ENCODE results near the gene TSHZ2.
"Not testable (repeated sequence)": the region's sequence is repeated elsewhere in the genome, so short reads cannot be mapped to it uniquely, and the experiment has no call there.

Gene TSHZ2

DNA sequence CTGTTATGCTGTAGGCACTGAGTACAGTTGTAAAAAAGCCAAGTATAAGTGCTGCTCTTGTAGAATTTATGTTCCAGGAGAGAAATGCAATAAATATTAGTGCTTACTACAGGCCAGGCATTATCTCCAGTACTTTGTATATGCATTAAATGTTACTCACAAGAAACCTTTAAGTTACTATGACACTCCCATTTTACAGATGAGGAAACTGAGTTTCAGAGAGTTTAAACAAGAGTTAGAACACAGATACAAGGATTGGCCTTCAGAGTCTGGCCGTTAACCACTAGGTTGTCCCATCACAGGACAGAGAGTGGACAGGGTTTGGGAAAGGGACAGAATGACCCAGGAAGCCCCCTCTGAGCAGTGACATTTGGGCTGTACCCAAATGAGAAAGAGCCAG is 347.0 kb downstream of the TSHZ2 start:
- DNase-seq (ENCODE audit: low spot score): no peak

- no peak for DNase-seq (ENCODE audit: low spot score)
Observed at GRCh38 chr20:53319716-53320115, 347.6 kb downstream of the TSHZ2 start.

GRCh38 chr20:53320701-53321100 is 348.5 kb downstream of the TSHZ2 start:
- DNase-seq (ENCODE audit: low spot score): no peak

DNA sequence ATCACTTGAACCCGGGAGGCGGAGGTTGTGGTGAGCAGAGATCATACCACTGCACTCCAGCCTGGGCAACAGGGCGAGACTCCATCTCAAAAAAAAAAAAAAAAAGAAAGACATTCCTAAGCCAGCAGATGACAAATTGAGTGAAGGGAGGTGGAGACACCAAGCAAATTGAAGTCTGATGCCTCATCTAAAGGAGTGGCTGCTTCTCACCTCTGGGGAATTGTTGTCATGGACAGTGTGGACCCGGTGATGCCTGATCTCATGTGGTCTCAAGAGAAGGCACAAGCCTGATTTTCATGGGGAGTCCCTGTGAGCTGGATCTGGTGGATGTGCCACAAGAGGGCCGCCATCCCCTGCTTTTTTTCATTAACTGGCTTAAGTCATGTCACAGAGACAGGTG is 349.4 kb downstream of the TSHZ2 start:
- DNase-seq (ENCODE audit: low spot score): no peak

GRCh38 chr20:53322651-53323050 is 350.5 kb downstream of the TSHZ2 start:
- DNase-seq (ENCODE audit: low spot score): no peak

DNA sequence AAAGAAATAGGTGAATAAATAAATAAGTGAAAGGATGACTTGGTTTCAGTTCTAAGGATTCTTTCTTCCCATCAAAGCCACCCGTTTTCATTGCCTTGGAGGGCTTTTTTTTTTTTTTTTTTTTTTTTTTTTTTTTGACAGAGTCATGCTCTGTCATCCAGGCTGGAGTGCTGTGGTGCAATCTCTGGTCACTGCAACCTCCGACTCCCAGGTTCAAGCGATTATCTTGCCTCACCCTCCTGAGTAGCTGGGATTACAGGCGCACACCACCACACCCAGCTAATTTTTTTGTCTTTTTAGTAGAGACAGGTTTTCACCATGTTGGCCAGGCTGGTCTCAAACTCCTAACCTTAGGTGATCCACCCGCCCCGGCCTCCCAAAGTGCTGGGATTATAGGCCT is 351.3 kb downstream of the TSHZ2 start:
- not testable (repeated sequence) for DNase-seq (ENCODE audit: low spot score)

DNA sequence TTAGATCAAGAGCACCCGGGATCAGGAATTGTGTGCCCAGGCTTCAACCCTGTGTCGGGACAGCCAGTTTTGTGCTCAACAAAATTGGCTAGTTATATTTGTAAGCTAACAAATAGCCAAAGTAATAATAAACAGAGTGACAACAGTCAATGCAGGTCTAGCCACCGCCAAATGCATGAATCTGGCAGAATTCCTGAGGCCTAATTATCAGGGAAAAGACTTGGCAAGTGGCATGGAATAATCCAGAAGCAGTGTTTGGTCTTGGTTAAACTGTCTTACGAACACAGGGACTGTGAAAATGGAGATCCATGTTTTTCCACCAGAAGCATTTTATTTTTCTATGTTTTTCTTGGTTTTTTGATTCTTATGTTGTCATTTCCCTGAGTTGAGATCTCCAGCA is 352.7 kb downstream of the TSHZ2 start:
- no peak for DNase-seq (ENCODE audit: low spot score)

- DNase-seq (ENCODE audit: low spot score): peak; percentile 53
Observed at GRCh38 chr20:53328961-53329360, 356.8 kb downstream of the TSHZ2 start.

- DNase-seq (ENCODE audit: low spot score): no peak
Observed at GRCh38 chr20:53329781-53330180, 357.6 kb downstream of the TSHZ2 start.

DNA sequence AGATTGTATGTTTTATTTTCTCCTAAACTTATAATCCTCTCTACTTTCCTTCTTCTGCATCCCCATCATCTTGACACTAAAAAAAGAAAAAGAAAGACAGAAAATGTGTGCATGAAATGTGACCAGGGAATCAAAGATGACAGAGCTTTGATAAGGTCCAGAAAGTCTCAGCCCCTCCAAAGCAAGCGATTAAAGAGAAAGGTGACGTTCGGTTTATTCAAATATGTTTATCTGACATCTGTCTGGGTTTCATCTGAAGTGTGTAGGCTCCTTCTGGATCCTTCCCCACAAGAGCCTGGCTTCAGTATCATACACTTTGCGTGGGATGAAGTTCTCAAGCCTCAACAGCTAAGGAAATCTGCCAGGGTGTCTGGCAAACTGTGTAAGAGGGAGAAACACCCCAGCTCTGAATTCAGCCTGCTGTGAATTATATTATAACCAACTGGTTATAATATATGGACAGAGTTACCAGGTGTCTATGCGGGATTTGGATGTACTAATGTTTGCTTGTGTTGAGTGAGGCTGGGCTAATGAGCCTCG is 358.5 kb downstream of the TSHZ2 start:
- peak; percentile 52 for DNase-seq (ENCODE audit: low spot score)

DNA sequence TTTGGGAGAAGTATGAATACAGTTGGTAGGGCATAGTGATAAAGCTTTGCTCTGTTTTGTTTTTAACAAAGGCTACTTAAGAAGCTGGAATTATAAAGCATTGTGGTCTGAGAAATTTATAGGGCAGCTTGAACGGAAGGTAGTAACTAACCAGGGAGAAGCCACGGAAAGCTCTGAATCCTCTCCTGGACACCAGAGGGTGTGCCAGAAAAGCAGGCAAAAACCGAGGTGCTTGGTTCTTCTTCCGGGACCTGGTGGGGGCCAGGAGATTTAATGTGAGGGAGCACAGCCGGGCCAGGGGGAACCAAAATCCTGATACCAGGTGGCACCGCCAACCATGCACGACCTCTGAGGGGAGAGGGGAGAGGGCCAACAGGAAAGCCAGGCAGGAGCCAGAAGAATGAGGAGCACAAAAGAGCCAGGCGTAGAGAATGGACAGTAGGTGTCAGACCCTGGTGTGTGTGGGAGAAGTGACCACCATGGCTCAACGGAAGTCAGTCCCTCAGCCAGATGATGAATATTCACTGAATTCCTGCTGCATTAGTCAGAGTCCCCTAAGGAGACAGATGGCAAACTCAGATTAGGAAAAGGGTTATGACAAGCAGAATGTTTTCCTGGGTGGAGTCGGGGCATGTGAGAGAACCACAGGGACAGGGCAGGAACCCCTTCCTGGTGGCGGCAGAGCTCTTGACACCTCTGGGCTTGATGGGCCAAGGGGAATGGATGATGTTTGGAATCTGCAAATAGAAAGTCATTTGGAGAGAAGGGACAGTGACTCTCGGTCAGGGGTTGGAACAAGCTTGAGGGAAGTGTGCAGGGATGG is 359.2 kb downstream of the TSHZ2 start:
- DNase-seq (ENCODE audit: low spot score): peak; percentile 81

DNA sequence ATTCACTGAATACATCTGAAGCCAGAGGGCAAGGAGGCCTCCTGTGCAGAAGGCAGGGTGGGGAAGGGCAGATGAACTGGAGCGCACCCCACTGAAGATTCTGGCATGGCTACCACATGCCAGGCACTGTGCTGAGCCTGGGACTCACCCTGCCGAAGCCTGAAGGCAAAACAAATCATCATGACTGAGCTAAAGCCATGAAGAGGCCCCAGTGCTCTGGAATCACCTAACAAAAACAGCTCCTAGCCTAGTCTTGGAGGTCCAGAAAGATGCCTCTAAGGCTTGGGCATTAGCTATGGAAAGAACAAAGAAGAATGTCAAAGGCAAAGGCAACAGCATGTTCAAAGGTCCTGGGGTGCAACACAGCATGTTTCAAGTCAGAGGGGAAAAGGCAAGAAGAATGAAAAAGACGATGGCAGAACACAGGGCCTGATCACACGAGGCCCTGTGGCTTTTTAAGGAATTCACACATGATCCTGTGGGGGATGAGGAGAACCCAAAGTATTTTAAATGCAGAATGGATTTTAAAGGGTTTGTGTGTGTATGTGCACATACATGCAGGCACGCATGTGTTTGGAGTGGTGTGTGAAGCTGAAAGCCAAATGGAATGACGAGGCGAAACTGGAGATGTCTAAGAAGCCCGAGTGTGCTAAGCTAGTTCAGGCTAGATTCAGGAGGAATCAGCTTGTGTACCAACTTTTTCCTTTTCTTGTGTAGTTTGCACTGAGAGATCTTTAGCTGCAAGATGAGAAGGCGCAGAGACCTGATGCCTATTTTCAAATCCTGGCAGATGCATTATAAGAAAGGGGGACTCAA is 360.1 kb downstream of the TSHZ2 start:
- DNase-seq (ENCODE audit: low spot score): no peak

DNA sequence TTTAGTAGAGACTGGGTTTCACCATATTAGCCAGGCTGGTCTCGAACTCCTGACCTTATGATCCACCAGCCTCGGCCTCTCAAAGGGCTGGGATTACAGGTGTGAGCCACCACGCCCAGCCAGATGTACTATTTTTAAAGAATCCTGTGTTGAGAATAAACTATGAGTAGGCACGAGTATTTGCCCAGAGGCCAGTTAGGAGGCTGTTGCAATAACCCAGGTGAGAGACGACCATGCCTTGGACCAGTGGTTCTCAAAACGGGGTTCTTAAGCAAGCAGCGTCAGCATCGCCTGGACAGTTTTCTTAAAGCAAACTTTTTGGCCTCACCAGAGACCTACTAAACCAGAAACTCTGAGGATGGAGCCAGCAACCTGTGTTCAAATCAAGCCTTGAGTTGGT is 362.7 kb downstream of the TSHZ2 start:
- no peak for DNase-seq (ENCODE audit: low spot score)

DNA sequence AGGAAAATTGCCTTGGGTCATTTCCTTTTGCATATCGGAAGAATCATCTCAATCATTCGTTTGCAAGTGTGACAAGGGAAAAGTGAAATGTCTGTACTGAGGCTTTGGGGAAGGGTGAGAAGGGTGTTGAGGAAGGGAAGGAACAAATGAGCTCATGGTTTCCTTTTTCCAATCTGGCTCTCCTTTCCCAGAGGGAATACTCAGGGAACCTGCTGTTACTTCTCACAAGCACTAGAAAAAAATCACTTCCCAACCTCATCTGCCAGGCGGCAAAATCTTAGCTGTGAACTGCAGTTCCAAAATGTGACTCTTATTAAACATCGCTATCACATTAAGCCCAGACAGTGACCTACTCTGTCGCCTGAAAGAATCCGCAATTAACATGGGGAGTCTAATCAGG is 363.4 kb downstream of the TSHZ2 start:
- no peak for DNase-seq (ENCODE audit: low spot score)

- no peak for DNase-seq (ENCODE audit: low spot score)
Observed at GRCh38 chr20:53336892-53337291, 364.7 kb downstream of the TSHZ2 start.

DNA sequence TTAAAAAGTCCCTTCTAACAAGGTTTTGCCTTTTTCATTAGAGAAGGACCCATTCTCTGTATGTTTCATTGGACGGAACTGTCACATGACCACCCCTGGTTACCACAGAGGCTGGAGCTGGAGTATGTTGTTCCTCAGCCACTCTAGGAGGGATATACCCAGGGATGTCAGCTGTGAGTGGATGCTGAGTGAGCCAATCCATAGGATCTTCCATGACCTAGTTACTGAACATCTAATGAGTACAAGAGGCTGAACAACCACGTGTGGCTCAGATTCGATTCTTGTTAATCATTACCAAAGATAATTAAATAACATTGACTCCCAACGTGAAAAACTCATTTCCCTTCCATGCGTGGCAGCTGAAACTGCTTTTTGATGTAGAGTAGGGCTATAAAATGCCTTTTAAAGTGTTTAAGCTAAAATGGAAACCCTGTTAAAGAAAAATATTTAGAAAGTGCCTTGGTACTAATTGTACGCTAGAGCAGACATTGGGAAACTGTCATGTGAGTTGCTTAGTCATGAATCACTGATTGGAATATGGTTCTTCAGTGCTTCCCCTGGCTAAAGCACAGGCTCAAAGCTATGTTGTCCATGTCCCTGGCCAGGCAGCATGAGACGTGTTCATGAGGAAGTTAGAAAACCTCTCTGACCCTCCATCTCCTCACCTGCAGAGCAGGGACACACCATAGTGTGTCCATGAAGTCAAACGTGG is 365.4 kb downstream of the TSHZ2 start:
- no peak for DNase-seq (ENCODE audit: low spot score)

- DNase-seq (ENCODE audit: low spot score): no peak
Observed at GRCh38 chr20:53338716-53339115, 366.6 kb downstream of the TSHZ2 start.

- no peak for DNase-seq (ENCODE audit: low spot score)
Observed at GRCh38 chr20:53342429-53342828, 370.3 kb downstream of the TSHZ2 start.

DNA sequence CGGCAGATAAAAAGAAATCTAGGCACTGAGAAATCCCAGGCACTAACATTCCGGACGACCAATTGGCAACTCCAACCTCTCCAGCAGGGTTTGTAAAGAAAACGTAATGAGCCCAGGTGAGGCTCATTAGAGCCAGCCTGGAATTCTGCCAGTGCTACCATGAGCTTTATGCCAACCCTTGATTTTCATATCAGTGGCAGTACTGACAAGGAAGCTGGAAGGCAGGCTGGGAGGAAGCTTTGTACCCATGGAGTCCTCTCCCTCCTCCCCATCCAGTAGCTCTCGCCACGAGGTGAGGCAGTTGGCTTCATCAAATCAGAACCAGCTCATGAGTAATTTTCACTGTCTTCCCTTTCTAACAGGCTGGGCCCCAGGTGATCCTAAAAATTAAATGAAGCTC is 371.3 kb downstream of the TSHZ2 start:
- DNase-seq (ENCODE audit: low spot score): no peak

GRCh38 chr20:53344891-53345290 is 372.7 kb downstream of the TSHZ2 start:
- DNase-seq (ENCODE audit: low spot score): no peak

GRCh38 chr20:53345536-53346334 is 373.6 kb downstream of the TSHZ2 start:
- no peak for DNase-seq (ENCODE audit: low spot score)

DNA sequence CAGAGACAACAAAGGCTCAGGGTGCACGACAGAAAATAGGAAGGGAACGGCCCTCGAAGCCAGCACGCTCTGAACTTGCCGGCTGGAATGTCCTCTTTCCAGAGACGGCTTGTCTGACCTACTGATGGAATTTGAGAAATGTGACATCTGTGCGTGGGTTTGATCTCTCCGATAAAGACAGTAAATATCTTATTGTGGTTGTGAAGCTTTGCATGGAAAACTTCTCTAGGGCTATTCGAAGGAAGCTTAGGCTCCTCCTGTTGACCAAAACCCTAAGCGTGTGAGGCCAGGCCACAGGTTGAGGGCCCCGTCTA is 374.1 kb downstream of the TSHZ2 start:
- DNase-seq (ENCODE audit: low spot score): no peak

Data from GM03348 (cell line).